GM12878 (cell line): ENCODE data around the gene MYO1D. TPM values are rescaled to one million over a fixed set of nuclear protein-coding genes. Genes with fewer than 3 reads are reported as not detected.
A peak's percentile ranks its signal among the peaks of the same experiment; 100 is the strongest.

Experiments used
- ATAC-seq: fragments of 200-7000 bp; cut with Tn5 transposase; 3 replicates; pipeline ENCODE4 v1.9.1; 2020; ENCODE audit warnings: mild to moderate bottlenecking, moderate library complexity
- BruUV-seq: library from RNA; stranded (reverse); fragments of 400-500 nt; replicated peaks from 2 replicates; lab custom pipeline; 2021; lab: Mats Ljungman, UMichigan
- CTCF ChIA-PET: fragments of 300-600 bp; sonication (Branson Sonifier 250); formaldehyde crosslinking; extraction: SDS; loops from one replicate; lab custom pipeline; 2021; ENCODE audit warnings: inconsistent platforms; lab: Yijun Ruan, JAX
- POLR2A ChIA-PET: fragments of 350-600 bp; formaldehyde crosslinking; extraction: SDS; loops from one replicate; lab custom pipeline; 2021; ENCODE audit warnings: inconsistent platforms; lab: Charles Lee
- RAD21 ChIA-PET: fragments of 300-600 bp; sonication (Branson Sonifier 250); formaldehyde crosslinking; loops from one replicate; lab custom pipeline; 2023; ENCODE audit warnings: antibody characterized with exemption; ENCODE audit not compliant: unreplicated experiment; lab: Charles Lee
- SMC1A ChIA-PET: fragments of 300-600 bp; sonication (Branson Sonifier 250); formaldehyde crosslinking; loops from one replicate; lab custom pipeline; 2023; ENCODE audit not compliant: unreplicated experiment, uncharacterized antibody; lab: Charles Lee
- DNase-seq: peaks from one replicate; pipeline ENCODE4 v3.0.0-alpha.2; 2011; ENCODE audit warnings: low read depth, low spot score
- FAIRE-seq: peaks from 3 replicates; lab custom pipeline; 2011; peaks lifted over from hg19 to GRCh38; lab: Jason Lieb, UNC
- H2AFZ ChIP-seq: 2 replicates; pipeline ENCODE4 v1.6.0; 2011; ENCODE audit warnings: low read depth, low read length, control low read depth; ENCODE audit not compliant: control insufficient read depth
- H3K27ac ChIP-seq: 2 replicates; pipeline ENCODE4 v1.5.1; 2011; ENCODE audit warnings: control low read depth; ENCODE audit not compliant: control insufficient read depth, insufficient read depth
- H3K27me3 ChIP-seq, 2 experiments: replicated peaks in 1 of 2; 2 replicates each; pipeline versions ENCODE4 v1.6.0 to v1.6.1; 2011; ENCODE audit warnings: low read length in 1 of 2; ENCODE audit not compliant: control insufficient read depth in 2 of 2, insufficient read depth in 2 of 2
- H3K36me3 ChIP-seq, 2 experiments: 2 replicates each; pipeline ENCODE4 v1.5.1; 2011; ENCODE audit warnings: low read length in 1 of 2; ENCODE audit not compliant: control insufficient read depth in 2 of 2, insufficient read depth in 2 of 2
- H3K4me1 ChIP-seq: 2 replicates; pipeline ENCODE4 v1.6.1; 2011; ENCODE audit warnings: mild to moderate bottlenecking, low read length, moderate library complexity, mixed read lengths; ENCODE audit not compliant: control insufficient read depth, insufficient read depth
- H3K4me2 ChIP-seq: 2 replicates; pipeline ENCODE4 v1.6.0; 2011; ENCODE audit warnings: control low read depth; ENCODE audit not compliant: control insufficient read depth, insufficient read depth
- H3K4me3 ChIP-seq: fragments of 200-600 bp; sonication (generic); 2 replicates; pipeline ENCODE4 v1.5.1; 2016
- H3K79me2 ChIP-seq: 2 replicates; pipeline ENCODE4 v1.6.0; 2011; ENCODE audit warnings: low read length; ENCODE audit not compliant: control insufficient read depth, insufficient read depth
- H3K9ac ChIP-seq: 2 replicates; pipeline ENCODE4 v1.8.0; 2011; ENCODE audit warnings: low read length, control low read depth, mixed read lengths; ENCODE audit not compliant: control insufficient read depth, insufficient read depth
- H3K9me3 ChIP-seq: replicated peaks from 3 replicates; pipeline ENCODE4 v1.5.1; 2011; ENCODE audit warnings: mild to moderate bottlenecking, low read length; ENCODE audit not compliant: control insufficient read depth, insufficient read depth
- H4K20me1 ChIP-seq: 2 replicates; pipeline ENCODE4 v1.6.0; 2011; ENCODE audit not compliant: control insufficient read depth, insufficient read depth
- BMI1 ChIP-seq: fragments of 450-650 bp; IDR thresholded peaks from 2 replicates; pipeline ENCODE4 v1.6.1; 2016; ENCODE audit warnings: mild to moderate bottlenecking, moderate library complexity, borderline replicate concordance
- SMARCA5 ChIP-seq: fragments of 450-650 bp; IDR thresholded peaks from 2 replicates; pipeline ENCODE4 v1.6.1; 2017; ENCODE audit warnings: mild to moderate bottlenecking
- WGBS: methylation state at CpG from one replicate; pipeline ENCODE4 v1.1.6; 2016; ENCODE audit warnings: low lambda C conversion rate; ENCODE audit not compliant: insufficient replicate concordance, insufficient coverage; ENCODE audit errors: missing lambda C conversion rate; 5-methylcytosine and 5-hydroxymethylcytosine counted together
- in situ Hi-C: fragments of 300-500 bp; cut with MboI; formaldehyde crosslinking; loops from 9 replicates; pipeline ENCODE4 v1.14.3; 2018; ENCODE audit warnings: mixed read lengths
- intact Hi-C: fragments of 100-400 bp; cut with micrococcal nuclease; formaldehyde crosslinking; loops from one replicate; pipeline ENCODE4 v1.14.2; 2022; ENCODE audit not compliant: unreplicated experiment
- polyA plus RNA-seq, 11 experiments: library from polyadenylated mRNA; depleted of rRNA in 4 of 11; unstranded in 6 of 11; stranded (reverse) in 5 of 11; fragments of >200 nt; fragmentation: Nextera tagmentation in 4 of 11; fragmentation: Illumina TruSeq in 1 of 11; extraction: Ambion mirVana in 4 of 11; extraction: Trizol in 1 of 11; gene quantifications; 1 replicate in 1 of 11; 2 replicates in 10 of 11; pipeline versions ENCODE4 v1.2.1 to v1.2.3, GENCODE V29; 2011 to 2016; ENCODE audit warnings: inconsistent platforms in 2 of 11, missing spikeins in 2 of 11, low read depth in 1 of 11
- total RNA-seq, 4 experiments: library from RNA; depleted of rRNA in 3 of 4; stranded (reverse); fragments of >200 nt in 3 of 4; fragmentation: Illumina TruSeq in 1 of 4; extraction: Trizol in 1 of 4; gene quantifications; 2 replicates each; pipeline versions ENCODE4 v1.2.1 to v1.2.3, GENCODE V29; 2013 to 2021
- TF ChIP-seq, protein P1 (sequence below): fragments of 450-650 bp; IDR thresholded peaks from 2 replicates; pipeline ENCODE4 v1.6.1; 2016; ENCODE audit warnings: mild to moderate bottlenecking
- TF ChIP-seq, protein P2 (sequence below): fragments of 450-650 bp; IDR thresholded peaks from 2 replicates; pipeline ENCODE4 v1.6.1; 2014; ENCODE audit warnings: mild to moderate bottlenecking
- TF ChIP-seq, protein P3 (sequence below): fragments of 450-650 bp; IDR thresholded peaks from 2 replicates; pipeline ENCODE4 v1.6.1; 2017; ENCODE audit warnings: mild to moderate bottlenecking, moderate library complexity

Gene MYO1D
- total and polyA plus RNA-seq, 10 of the 15 experiments (the other 5 are each of a cell fraction or from before 2014, with no cell fraction given): 1.8 to 37.7 (median 25.4) TPM

DNA sequence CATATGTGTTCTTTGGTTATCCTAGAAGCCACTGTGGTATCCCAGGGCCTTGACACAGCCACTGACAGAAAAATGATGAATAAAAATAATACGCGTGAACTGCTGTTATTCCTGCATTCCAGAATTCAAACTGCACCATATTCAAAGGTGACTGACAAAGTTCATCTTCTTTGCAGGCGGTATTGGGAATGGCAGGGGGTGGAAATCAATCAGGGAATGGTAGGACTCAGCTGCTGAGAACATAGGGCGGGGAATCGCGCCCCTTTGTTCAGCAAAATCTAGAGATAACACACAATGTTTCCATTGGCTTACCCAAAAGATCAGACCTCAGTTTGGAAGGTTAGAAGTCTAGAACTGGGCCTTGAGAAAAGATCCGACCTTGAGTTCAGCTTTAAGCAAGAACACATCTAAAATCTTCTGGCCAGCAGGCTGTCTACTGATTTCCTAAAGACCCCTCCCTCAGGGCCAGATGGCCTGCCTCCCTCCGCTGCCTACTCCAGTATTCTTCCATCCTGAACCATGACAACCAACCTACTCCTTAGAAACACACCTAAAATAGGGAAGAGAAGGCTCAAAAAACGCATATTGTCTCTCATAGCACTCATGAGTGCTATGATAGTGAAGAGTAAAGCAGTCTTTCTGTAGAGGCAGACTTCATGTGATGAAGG lies 356.1 kb downstream of the MYO1D start:
- Histone ChIP-seq H3K4me2 (peak overlapping the region; percentile 97), H3K9ac (peak overlapping the region; percentile 83; the same call in 1 of the 2 replicates), H3K27ac (peak overlapping the region; percentile 84), H3K27me3 (no peaks in the 10 kb centered on the region), H3K79me2 (no peaks in the 10 kb centered on the region; the same call in 1 of the 2 replicates), H3K9me3 (no peaks in the 10 kb centered on the region), H3K4me1 (peaks cover 86% of the 10 kb centered on the region), H3K36me3 (no peaks in the 10 kb centered on the region), H4K20me1 (no peaks in the 10 kb centered on the region), H3K4me3 (no peak overlapping the region), H2AFZ (no peak overlapping the region)
- no peak for DNase-seq
- peak; percentile 71; the same call in 1 of the 2 replicates for TF ChIP-seq SMARCA5
- TF ChIP-seq, protein P1, sequence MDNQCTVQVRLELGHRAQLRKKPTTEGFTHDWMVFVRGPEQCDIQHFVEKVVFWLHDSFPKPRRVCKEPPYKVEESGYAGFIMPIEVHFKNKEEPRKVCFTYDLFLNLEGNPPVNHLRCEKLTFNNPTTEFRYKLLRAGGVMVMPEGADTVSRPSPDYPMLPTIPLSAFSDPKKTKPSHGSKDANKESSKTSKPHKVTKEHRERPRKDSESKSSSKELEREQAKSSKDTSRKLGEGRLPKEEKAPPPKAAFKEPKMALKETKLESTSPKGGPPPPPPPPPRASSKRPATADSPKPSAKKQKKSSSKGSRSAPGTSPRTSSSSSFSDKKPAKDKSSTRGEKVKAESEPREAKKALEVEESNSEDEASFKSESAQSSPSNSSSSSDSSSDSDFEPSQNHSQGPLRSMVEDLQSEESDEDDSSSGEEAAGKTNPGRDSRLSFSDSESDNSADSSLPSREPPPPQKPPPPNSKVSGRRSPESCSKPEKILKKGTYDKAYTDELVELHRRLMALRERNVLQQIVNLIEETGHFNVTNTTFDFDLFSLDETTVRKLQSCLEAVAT: 0 out of 2 replicates have a peak, but pooled peaks have one; percentile 13
- TF ChIP-seq, protein P2, sequence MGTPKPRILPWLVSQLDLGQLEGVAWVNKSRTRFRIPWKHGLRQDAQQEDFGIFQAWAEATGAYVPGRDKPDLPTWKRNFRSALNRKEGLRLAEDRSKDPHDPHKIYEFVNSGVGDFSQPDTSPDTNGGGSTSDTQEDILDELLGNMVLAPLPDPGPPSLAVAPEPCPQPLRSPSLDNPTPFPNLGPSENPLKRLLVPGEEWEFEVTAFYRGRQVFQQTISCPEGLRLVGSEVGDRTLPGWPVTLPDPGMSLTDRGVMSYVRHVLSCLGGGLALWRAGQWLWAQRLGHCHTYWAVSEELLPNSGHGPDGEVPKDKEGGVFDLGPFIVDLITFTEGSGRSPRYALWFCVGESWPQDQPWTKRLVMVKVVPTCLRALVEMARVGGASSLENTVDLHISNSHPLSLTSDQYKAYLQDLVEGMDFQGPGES: 0 out of 2 replicates have a peak, but pooled peaks have one; percentile 5
- no peak for TF ChIP-seq BMI1
- TF ChIP-seq, protein P3, sequence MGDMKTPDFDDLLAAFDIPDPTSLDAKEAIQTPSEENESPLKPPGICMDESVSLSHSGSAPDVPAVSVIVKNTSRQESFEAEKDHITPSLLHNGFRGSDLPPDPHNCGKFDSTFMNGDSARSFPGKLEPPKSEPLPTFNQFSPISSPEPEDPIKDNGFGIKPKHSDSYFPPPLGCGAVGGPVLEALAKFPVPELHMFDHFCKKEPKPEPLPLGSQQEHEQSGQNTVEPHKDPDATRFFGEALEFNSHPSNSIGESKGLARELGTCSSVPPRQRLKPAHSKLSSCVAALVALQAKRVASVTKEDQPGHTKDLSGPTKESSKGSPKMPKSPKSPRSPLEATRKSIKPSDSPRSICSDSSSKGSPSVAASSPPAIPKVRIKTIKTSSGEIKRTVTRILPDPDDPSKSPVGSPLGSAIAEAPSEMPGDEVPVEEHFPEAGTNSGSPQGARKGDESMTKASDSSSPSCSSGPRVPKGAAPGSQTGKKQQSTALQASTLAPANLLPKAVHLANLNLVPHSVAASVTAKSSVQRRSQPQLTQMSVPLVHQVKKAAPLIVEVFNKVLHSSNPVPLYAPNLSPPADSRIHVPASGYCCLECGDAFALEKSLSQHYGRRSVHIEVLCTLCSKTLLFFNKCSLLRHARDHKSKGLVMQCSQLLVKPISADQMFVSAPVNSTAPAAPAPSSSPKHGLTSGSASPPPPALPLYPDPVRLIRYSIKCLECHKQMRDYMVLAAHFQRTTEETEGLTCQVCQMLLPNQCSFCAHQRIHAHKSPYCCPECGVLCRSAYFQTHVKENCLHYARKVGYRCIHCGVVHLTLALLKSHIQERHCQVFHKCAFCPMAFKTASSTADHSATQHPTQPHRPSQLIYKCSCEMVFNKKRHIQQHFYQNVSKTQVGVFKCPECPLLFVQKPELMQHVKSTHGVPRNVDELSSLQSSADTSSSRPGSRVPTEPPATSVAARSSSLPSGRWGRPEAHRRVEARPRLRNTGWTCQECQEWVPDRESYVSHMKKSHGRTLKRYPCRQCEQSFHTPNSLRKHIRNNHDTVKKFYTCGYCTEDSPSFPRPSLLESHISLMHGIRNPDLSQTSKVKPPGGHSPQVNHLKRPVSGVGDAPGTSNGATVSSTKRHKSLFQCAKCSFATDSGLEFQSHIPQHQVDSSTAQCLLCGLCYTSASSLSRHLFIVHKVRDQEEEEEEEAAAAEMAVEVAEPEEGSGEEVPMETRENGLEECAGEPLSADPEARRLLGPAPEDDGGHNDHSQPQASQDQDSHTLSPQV: peak; percentile 12; the same call in 1 of the 2 replicates
- intact Hi-C loops: no loop called here
- no peak for ATAC-seq
- 97% methylated on average over 9 of the region's 9 CpGs for WGBS
- TSS peak; percentile 69 for BruUV-seq
- RAD21 ChIA-PET: interaction anchor here (1.4 to 19.5 kb wide), 5 partner anchors 17 to 48 kb away, joined by 5 to 543 read pairs (median 11); partner anchors contain the start of gene CDK5R1
- CTCF ChIA-PET: interaction anchor here (0.6 to 7.4 kb wide), 4 partner anchors 32 to 59 kb away, joined by 3 to 83 read pairs (median 4); partner anchors contain the start of gene CDK5R1
- POLR2A ChIA-PET: interaction anchor here (0.6 to 18.8 kb wide), 5 partner anchors 9 to 48 kb away, joined by 3 to 308 read pairs (median 6); partner anchors contain the start of gene CDK5R1
- FAIRE-seq: no peak
- in situ Hi-C loops: no loop called here
- SMC1A ChIA-PET: interaction anchor here (1.5 to 13.7 kb wide), 3 partner anchors 33 to 43 kb away, joined by 4 to 286 read pairs (median 237); partner anchors contain the start of gene CDK5R1
